ENCODE results near the gene CXXC5. TPM values are rescaled to one million over a fixed set of nuclear protein-coding genes. Genes with fewer than 3 reads are reported as not detected.

CXXC5 gene
- polyA plus RNA-seq, 1 of the 3 experiments (the other 2 are of a cell fraction): 47.4 TPM

GRCh38 chr5:139701056-139701741 is 53.0 kb downstream of the CXXC5 start:
- peaks cover 23 to 49% of the 10 kb centered on the region in 2 experiments; a peak in 3 of 4 replicates for H3K4me1 ChIP-seq (ENCODE audit: control insufficient read depth in 1 of 2, insufficient read depth in 2 of 2, low read depth in 1 of 2, low read length in 1 of 2)
- H3K9ac ChIP-seq: no peak overlapping the region
- no peaks in the 10 kb centered on the region for H3K9me2 ChIP-seq
- CTCF ChIA-PET: interaction anchor here (0.7 to 6.2 kb wide), 8 partner anchors 9 to 66 kb away, joined by 3 to 53 read pairs (median 6); no protein-coding TSS in a partner anchor
- H3K4me3 ChIP-seq (ENCODE audit: low read depth in 2 of 2, low read length in 1 of 2): no peak overlapping the region
- WGBS (ENCODE audit: low lambda C conversion rate): 72% methylated on average over 19 of the region's 22 CpGs
- no peaks in the 10 kb centered on the region for H3K79me2 ChIP-seq (ENCODE audit: insufficient read depth)
- no peak for TF ChIP-seq RAD21 (IDR thresholded peaks at IDR 0.05; ENCODE audit: low read length)
- H3K9me3 ChIP-seq: no peaks in the 10 kb centered on the region
- H3K36me3 ChIP-seq (replicated peaks in 1 of 2; ENCODE audit: control insufficient read depth in 1 of 2, insufficient read depth in 2 of 2, low read length in 1 of 2): no peaks in the 10 kb centered on the region
- H3F3A ChIP-seq (replicated peaks; ENCODE audit: insufficient read depth): peaks cover 4% of the 10 kb centered on the region
- H3K27ac ChIP-seq (ENCODE audit: low read depth in 2 of 2, low read length in 1 of 2): no peak overlapping the region
- POLR2A ChIA-PET: interaction anchor here (0.8 to 1.1 kb wide), 2 partner anchors 8 to 10 kb away, joined by 3 read pairs; no protein-coding TSS in a partner anchor
- no peaks in the 10 kb centered on the region for H4K20me1 ChIP-seq (ENCODE audit: insufficient read depth)
- no peak overlapping the region for H3K4me2 ChIP-seq
- peak; percentile 45 for DNase-seq
- H2AFZ ChIP-seq (ENCODE audit: low read depth): no peak overlapping the region
- no peaks in the 10 kb centered on the region for H3K27me3 ChIP-seq (ENCODE audit: insufficient read depth)

DNA sequence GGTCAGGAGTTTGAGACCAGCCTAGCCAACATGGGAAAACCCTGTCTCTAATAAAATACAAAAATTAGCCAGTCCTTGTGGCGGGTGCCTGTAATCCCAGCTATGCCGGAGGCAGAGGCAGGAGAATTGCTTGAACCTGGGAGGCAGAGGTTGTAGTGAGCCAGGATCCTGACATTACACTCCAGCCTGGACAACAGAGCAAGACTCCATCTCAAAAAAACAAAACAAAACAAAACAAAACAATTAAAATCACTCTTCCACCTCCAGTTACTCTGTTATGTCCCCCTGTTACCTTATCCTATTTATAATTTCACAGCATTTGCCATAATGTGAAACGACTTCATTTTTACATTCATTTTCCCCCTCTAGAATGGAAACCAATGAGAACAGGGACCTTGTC is 54.4 kb downstream of the CXXC5 start:
- Histone ChIP-seq H2AFZ (ENCODE audit: low read depth) (no peak overlapping the region), H3K4me3 (ENCODE audit: low read depth in 2 of 2, low read length in 1 of 2) (no peak overlapping the region), H3K9me2 (no peaks in the 10 kb centered on the region), H3F3A (replicated peaks; ENCODE audit: insufficient read depth) (peaks cover 4% of the 10 kb centered on the region), H3K9me3 (no peaks in the 10 kb centered on the region), H3K36me3 (replicated peaks in 1 of 2; ENCODE audit: control insufficient read depth in 1 of 2, insufficient read depth in 2 of 2, low read length in 1 of 2) (no peaks in the 10 kb centered on the region), H3K4me1 (ENCODE audit: control insufficient read depth in 1 of 2, insufficient read depth in 2 of 2, low read depth in 1 of 2, low read length in 1 of 2) (peaks cover 16 to 43% of the 10 kb centered on the region in 2 experiments; a peak in 3 of 4 replicates), H3K4me2 (no peak overlapping the region), H4K20me1 (ENCODE audit: insufficient read depth) (no peaks in the 10 kb centered on the region), H3K27ac (ENCODE audit: low read depth in 2 of 2, low read length in 1 of 2) (no peak overlapping the region), H3K27me3 (ENCODE audit: insufficient read depth) (no peaks in the 10 kb centered on the region), H3K79me2 (ENCODE audit: insufficient read depth) (no peaks in the 10 kb centered on the region), H3K9ac (no peak overlapping the region)
- WGBS (ENCODE audit: low lambda C conversion rate): 92% methylated on average over 3 of the region's 3 CpGs
- DNase-seq: no peak
- ChIA-PET CTCF (interaction anchor here (6.2 kb wide), 1 partner anchor 68 kb away, joined by 53 read pairs; no protein-coding TSS in a partner anchor), POLR2A (no interaction called here)
- no peak for TF ChIP-seq FOSL2 (IDR thresholded peaks at IDR 0.05; ENCODE audit: borderline replicate concordance, low read depth)
- TF ChIP-seq YY1 (IDR thresholded peaks at IDR 0.05; ENCODE audit: low read depth): no peak
- no peak for TF ChIP-seq EZH2phosphoT487 (IDR thresholded peaks at IDR 0.05; ENCODE audit: borderline replicate concordance, low read depth)
- no peak for TF ChIP-seq JUND (IDR thresholded peaks at IDR 0.05)
- no peak for TF ChIP-seq RFX5 (IDR thresholded peaks at IDR 0.05; ENCODE audit: low read length)
- TF ChIP-seq, protein P1, sequence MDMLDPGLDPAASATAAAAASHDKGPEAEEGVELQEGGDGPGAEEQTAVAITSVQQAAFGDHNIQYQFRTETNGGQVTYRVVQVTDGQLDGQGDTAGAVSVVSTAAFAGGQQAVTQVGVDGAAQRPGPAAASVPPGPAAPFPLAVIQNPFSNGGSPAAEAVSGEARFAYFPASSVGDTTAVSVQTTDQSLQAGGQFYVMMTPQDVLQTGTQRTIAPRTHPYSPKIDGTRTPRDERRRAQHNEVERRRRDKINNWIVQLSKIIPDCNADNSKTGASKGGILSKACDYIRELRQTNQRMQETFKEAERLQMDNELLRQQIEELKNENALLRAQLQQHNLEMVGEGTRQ (IDR thresholded peaks at IDR 0.05; ENCODE audit: borderline replicate concordance, low read depth, low read length): no peak
- no peak for TF ChIP-seq GATA2 (CRISPR knock-in tag; IDR thresholded peaks at IDR 0.05)
- TF ChIP-seq, protein P2, sequence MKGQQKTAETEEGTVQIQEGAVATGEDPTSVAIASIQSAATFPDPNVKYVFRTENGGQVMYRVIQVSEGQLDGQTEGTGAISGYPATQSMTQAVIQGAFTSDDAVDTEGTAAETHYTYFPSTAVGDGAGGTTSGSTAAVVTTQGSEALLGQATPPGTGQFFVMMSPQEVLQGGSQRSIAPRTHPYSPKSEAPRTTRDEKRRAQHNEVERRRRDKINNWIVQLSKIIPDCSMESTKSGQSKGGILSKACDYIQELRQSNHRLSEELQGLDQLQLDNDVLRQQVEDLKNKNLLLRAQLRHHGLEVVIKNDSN (IDR thresholded peaks at IDR 0.05; ENCODE audit: borderline replicate concordance, low read depth): no peak
